NCI-H2227 treated with DMSO at 0.1 percent for 48 hours (cell line): ENCODE results near the gene ERCC8.
"Not testable (repeated sequence)": the region's sequence is repeated elsewhere in the genome, so short reads cannot be mapped to it uniquely, and the experiment has no call there.

Source experiments
- DNase-seq: peaks from one replicate; lab custom pipeline; 2025; lab: John Stamatoyannopoulos, UW

The ERCC8 gene

GRCh38 chr5:60944904-60945812, at the start of gene ERCC8, which contains the start of gene NDUFAF2:
Gene ERCC8, minus strand, starts transcription at chr5:60945070. Its CDS starts 62 bp downstream, at chr5:60945008.
Gene NDUFAF2, plus strand, starts transcription at chr5:60945205. Its CDS starts 51 bp downstream, at chr5:60945256.
- DNase-seq: peak; percentile 77

GRCh38 chr5:60993875-60994571, 49.2 kb upstream of the ERCC8 start:
- DNase-seq: no peak

- no peak for DNase-seq
Observed at GRCh38 chr5:60993425-60993824, 48.6 kb upstream of the ERCC8 start.

GRCh38 chr5:60992871-60993270, 48.0 kb upstream of the ERCC8 start:
- DNase-seq: no peak

- DNase-seq: no peak
Observed at GRCh38 chr5:60989790-60990189, 44.9 kb upstream of the ERCC8 start.

GRCh38 chr5:60982127-60982526, 37.3 kb upstream of the ERCC8 start:
- DNase-seq: not testable (repeated sequence)

- no peak for DNase-seq
Observed at GRCh38 chr5:60980511-60980910, 35.6 kb upstream of the ERCC8 start.

- no peak for DNase-seq
Observed at GRCh38 chr5:60978968-60979367, 34.1 kb upstream of the ERCC8 start.

- no peak for DNase-seq
Observed at GRCh38 chr5:60977956-60978737, 33.3 kb upstream of the ERCC8 start.

GRCh38 chr5:60972231-60972630, 27.4 kb upstream of the ERCC8 start:
- no peak for DNase-seq

GRCh38 chr5:60961685-60962084, 16.8 kb upstream of the ERCC8 start:
- DNase-seq: no peak

- DNase-seq: no peak
Observed at GRCh38 chr5:60960591-60960990, 15.7 kb upstream of the ERCC8 start.

- DNase-seq: peak; percentile 19
Observed at GRCh38 chr5:60959156-60959555, 14.3 kb upstream of the ERCC8 start.

- DNase-seq: no peak
Observed at GRCh38 chr5:60958712-60959111, 13.8 kb upstream of the ERCC8 start.

GRCh38 chr5:60958088-60958487, 13.2 kb upstream of the ERCC8 start:
- no peak for DNase-seq

GRCh38 chr5:60955239-60955638, 10.4 kb upstream of the ERCC8 start:
- DNase-seq: no peak

- DNase-seq: no peak
Observed at GRCh38 chr5:60948738-60949137, 3.9 kb upstream of the ERCC8 start.

- peak; percentile 41 for DNase-seq
Observed at GRCh38 chr5:60945813-60946187, 930 bp upstream of the ERCC8 start.

- no peak for DNase-seq
Observed at GRCh38 chr5:60943624-60944023, 1.2 kb downstream of the ERCC8 start.

GRCh38 chr5:60929024-60929423, 15.8 kb downstream of the ERCC8 start:
- no peak for DNase-seq

GRCh38 chr5:60927450-60927849, 17.4 kb downstream of the ERCC8 start:
- no peak for DNase-seq

GRCh38 chr5:60918466-60918865, 26.4 kb downstream of the ERCC8 start:
- DNase-seq: no peak
